ENCODE data around the gene ANO1.

GRCh38 chr11:70210051-70210501, 132.0 kb downstream of the ANO1 start:
- TF ChIP-seq CTCF (IDR thresholded peaks at IDR 0.05 in 4 of 5, conservative IDR thresholded peaks at IDR 0.05 in 1 of 5) (no peak), POLR2A (IDR thresholded peaks at IDR 0.05) (no peak)
